Tibial nerve (tissue), 4 donors: ENCODE measurements around the gene MLEC. TPM values are rescaled to one million over a fixed set of nuclear protein-coding genes. Genes with fewer than 3 reads are reported as not detected.

ENCODE experiments used
- DNase-seq, 2 donors: peaks; one replicate each; pipeline ENCODE4 v3.0.0-alpha.2; 2019; ENCODE audit warnings: low spot score in 2 of 2
- H3K27ac ChIP-seq, 4 donors: fragments of 200-600 bp; sonication (generic) in 3 of 4; one replicate each; pipeline ENCODE4 v1.5.1; 2017 to 2019; ENCODE audit warnings: mild to moderate bottlenecking in 1 of 4
- H3K27me3 ChIP-seq, 2 donors: fragments of 200-600 bp; sonication (generic) in 1 of 2; one replicate each; pipeline versions ENCODE4 v1.5.1 to v1.6.0; 2017 to 2019
- H3K36me3 ChIP-seq, 3 donors: fragments of 200-600 bp; sonication (generic); one replicate each; pipeline ENCODE4 v1.5.1; 2018 to 2019
- H3K4me1 ChIP-seq, 4 donors: fragments of 200-600 bp; sonication (generic) in 3 of 4; one replicate each; pipeline ENCODE4 v1.5.1; 2017 to 2019
- H3K4me3 ChIP-seq, 4 donors: fragments of 200-600 bp; sonication (generic) in 3 of 4; one replicate each; pipeline ENCODE4 v1.5.1; 2017 to 2019; ENCODE audit warnings: mild to moderate bottlenecking in 1 of 4, moderate library complexity in 1 of 4
- H3K9me3 ChIP-seq, 4 donors: fragments of 200-600 bp; sonication (generic) in 3 of 4; one replicate each; pipeline ENCODE4 v1.5.1; 2017 to 2019
- CTCF ChIP-seq, 5 experiments: fragments of 200-600 bp in 3 of 5; fragments of 450-650 bp in 2 of 5; sonication (generic) in 3 of 5; IDR thresholded peaks; one replicate each; pipeline ENCODE4 v1.5.1; 2016 to 2019; ENCODE audit warnings: antibody characterized with exemption in 5 of 5, mild to moderate bottlenecking in 3 of 5, moderate library complexity in 2 of 5
- EP300 ChIP-seq, 2 donors: sonication (generic); formaldehyde crosslinking; IDR thresholded peaks; one replicate each; pipeline ENCODE4 v1.6.1; 2017; ENCODE audit warnings: antibody characterized with exemption in 2 of 2, mild to moderate bottlenecking in 1 of 2
- POLR2A ChIP-seq, 2 donors: fragments of 450-650 bp; IDR thresholded peaks; one replicate each; pipeline ENCODE4 v1.6.1; 2017; ENCODE audit warnings: antibody characterized with exemption in 2 of 2, mild to moderate bottlenecking in 2 of 2, moderate library complexity in 2 of 2
- WGBS, 2 donors: methylation state at CpG; one replicate each; pipeline ENCODE4 v1.1.5; 2018; 5-methylcytosine and 5-hydroxymethylcytosine counted together
- total RNA-seq, 4 donors: library from RNA; depleted of rRNA; stranded (reverse); fragments of >200 nt; gene quantifications; one replicate each; pipeline ENCODE4 v1.1.0, GENCODE V29; 2016

The MLEC gene
- total RNA-seq, 4 donors from 2014 or later, result 42.6 to 67.8 (median 58.6) TPM

GRCh38 chr12:120690978-120691377 is 4.0 kb downstream of the MLEC start:
- Histone ChIP-seq H3K9me3 (no peaks in the 10 kb centered on the region), H3K27ac (no peak overlapping the region), H3K4me1 (peaks cover 0 to 47% (median 34%) of the 10 kb centered on the region in 4 donors), H3K27me3 (no peaks in the 10 kb centered on the region), H3K36me3 (peaks cover 0 to 28% (median 4%) of the 10 kb centered on the region in 3 donors), H3K4me3 (no peak overlapping the region)
- TF ChIP-seq POLR2A (IDR thresholded peaks at IDR 0.05) (no peak), CTCF (IDR thresholded peaks at IDR 0.05) (no peak), EP300 (IDR thresholded peaks at IDR 0.05) (no peak)
- no peak for DNase-seq
- WGBS, 2 donors, result 50 to 54% methylated on average over 3 of the region's 3 CpGs

- H3K36me3 ChIP-seq, result peaks cover 0 to 44% (median 4%) of the 10 kb centered on the region in 3 donors
- DNase-seq, result no peak
- 78 to 79% methylated on average over 11 of the region's 11 CpGs for WGBS, 2 donors
- H3K4me3 ChIP-seq, result no peak overlapping the region
- no peak overlapping the region for H3K27ac ChIP-seq
- no peaks in the 10 kb centered on the region for H3K9me3 ChIP-seq
- TF ChIP-seq POLR2A (IDR thresholded peaks at IDR 0.05), result no peak
- TF ChIP-seq EP300 (IDR thresholded peaks at IDR 0.05), result no peak
- no peak for TF ChIP-seq CTCF (IDR thresholded peaks at IDR 0.05)
- H3K27me3 ChIP-seq, result no peaks in the 10 kb centered on the region
- H3K4me1 ChIP-seq, result peaks cover 0 to 45% (median 32%) of the 10 kb centered on the region in 4 donors
These were observed 5.6 kb downstream of the MLEC start for GRCh38 chr12:120692524-120693033.

- WGBS, 2 donors, result 57 to 61% methylated on average over 4 of the region's 4 CpGs
- peaks cover 0 to 57% (median 4%) of the 10 kb centered on the region in 3 donors for H3K36me3 ChIP-seq
- DNase-seq, result no peak
- H3K4me3 ChIP-seq, result no peak overlapping the region
- H3K9me3 ChIP-seq, result no peaks in the 10 kb centered on the region
- TF ChIP-seq POLR2A (IDR thresholded peaks at IDR 0.05) (no peak), CTCF (IDR thresholded peaks at IDR 0.05) (no peak), EP300 (IDR thresholded peaks at IDR 0.05) (no peak)
- H3K27ac ChIP-seq, result no peak overlapping the region
- no peaks in the 10 kb centered on the region for H3K27me3 ChIP-seq
- peaks cover 0 to 33% (median 21%) of the 10 kb centered on the region in 4 donors for H3K4me1 ChIP-seq
These were observed 6.9 kb downstream of the MLEC start for GRCh38 chr12:120693848-120694247.

GRCh38 chr12:120696626-120697025 is 9.7 kb downstream of the MLEC start:
- H3K9me3 ChIP-seq, result no peaks in the 10 kb centered on the region
- no peak for TF ChIP-seq CTCF (IDR thresholded peaks at IDR 0.05)
- no peak for TF ChIP-seq POLR2A (IDR thresholded peaks at IDR 0.05)
- TF ChIP-seq EP300 (IDR thresholded peaks at IDR 0.05), result no peak
- no peaks in the 10 kb centered on the region for H3K27me3 ChIP-seq
- 82 to 83% methylated on average over 6 of the region's 6 CpGs for WGBS, 2 donors
- H3K36me3 ChIP-seq, result peaks cover 0 to 85% (median 4%) of the 10 kb centered on the region in 3 donors
- no peak for DNase-seq
- H3K4me1 ChIP-seq, result peaks cover 0 to 10% (median 4%) of the 10 kb centered on the region in 4 donors
- H3K4me3 ChIP-seq, result no peak overlapping the region
- H3K27ac ChIP-seq, result no peak overlapping the region

- peaks cover 0 to 92% (median 4%) of the 10 kb centered on the region in 3 donors for H3K36me3 ChIP-seq
- H3K27ac ChIP-seq, result no peak overlapping the region
- 79 to 100% methylated on average over 1 of the region's 1 CpG for WGBS, 2 donors
- no peak for TF ChIP-seq CTCF (IDR thresholded peaks at IDR 0.05)
- TF ChIP-seq EP300 (IDR thresholded peaks at IDR 0.05), result no peak
- TF ChIP-seq POLR2A (IDR thresholded peaks at IDR 0.05), result no peak
- H3K9me3 ChIP-seq, result no peaks in the 10 kb centered on the region
- no peak for DNase-seq
- no peaks in the 10 kb centered on the region for H3K27me3 ChIP-seq
- H3K4me1 ChIP-seq, result peaks cover 0 to 6% (median 2%) of the 10 kb centered on the region in 4 donors
- H3K4me3 ChIP-seq, result no peak overlapping the region
These were observed 10.4 kb downstream of the MLEC start for GRCh38 chr12:120697344-120697743.
